B cell (primary cell): ENCODE results near the gene PIK3CD. TPM values are rescaled to one million over a fixed set of nuclear protein-coding genes. Genes with fewer than 3 reads are reported as not detected.

ENCODE experiments used
- ATAC-seq: fragments of 200-7000 bp; cut with Tn5 transposase; one replicate; pipeline ENCODE4 v1.10.0; 2021; ENCODE audit warnings: low read depth, mild to moderate bottlenecking, moderate number of reproducible peaks, moderate library complexity
- CTCF ChIA-PET: fragments of 350-600 bp; sonication (Branson Sonifier 250); formaldehyde crosslinking; loops from one replicate; lab custom pipeline; 2021; ENCODE audit warnings: antibody characterized with exemption, inconsistent platforms; lab: Charles Lee
- POLR2A ChIA-PET: fragments of 350-600 bp; sonication (Branson Sonifier 250); formaldehyde crosslinking; loops from one replicate; lab custom pipeline; 2021; ENCODE audit warnings: antibody characterized with exemption; lab: Charles Lee
- DNase-seq: peaks from one replicate; pipeline ENCODE4 v3.0.0; 2013
- H2AFZ ChIP-seq: 2 replicates; pipeline ENCODE4 v1.6.1; 2012; ENCODE audit warnings: mild to moderate bottlenecking, low read depth, low read length; ENCODE audit not compliant: insufficient read depth, poor library complexity, severe bottlenecking
- H3K27ac ChIP-seq, 2 donors: 1 replicate in 1 of 2; 2 replicates in 1 of 2; pipeline ENCODE4 v1.5.1; 2012 to 2013; ENCODE audit warnings: low read length in 2 of 2, mild to moderate bottlenecking in 2 of 2, moderate library complexity in 1 of 2
- H3K27me3 ChIP-seq, 4 experiments: fragments of 200-600 bp in 1 of 4; sonication (generic) in 1 of 4; replicated peaks in 1 of 4; 1 replicate in 2 of 4; 2 replicates in 2 of 4; pipeline versions ENCODE4 v1.6.1 to v1.7.0; 2013 to 2016; ENCODE audit warnings: low read length in 3 of 4, mild to moderate bottlenecking in 2 of 4, mixed read lengths in 1 of 4, moderate library complexity in 1 of 4; ENCODE audit not compliant: insufficient read depth in 4 of 4, control insufficient read depth in 3 of 4; ENCODE audit errors: control extremely low read depth in 1 of 4
- H3K36me3 ChIP-seq, 2 experiments: replicated peaks in 1 of 2; 1 replicate in 1 of 2; 2 replicates in 1 of 2; pipeline versions ENCODE4 v1.6.1 to v1.7.1; 2013; ENCODE audit warnings: low read length in 1 of 2; ENCODE audit not compliant: insufficient read depth in 2 of 2, control insufficient read depth in 1 of 2; ENCODE audit errors: control extremely low read depth in 1 of 2, extremely low read depth in 1 of 2
- H3K4me1 ChIP-seq, 2 donors: fragments of 200-600 bp in 1 of 2; sonication (generic) in 1 of 2; 1 replicate in 1 of 2; 2 replicates in 1 of 2; pipeline versions ENCODE4 v1.5.1 to v1.6.1; 2013 to 2017; ENCODE audit warnings: low read length in 2 of 2; ENCODE audit not compliant: control insufficient read depth in 2 of 2, insufficient read depth in 2 of 2
- H3K4me2 ChIP-seq: replicated peaks from 2 replicates; pipeline ENCODE3; 2012; ENCODE audit warnings: mild to moderate bottlenecking, low read depth, low read length; ENCODE audit not compliant: poor library complexity, severe bottlenecking
- H3K4me3 ChIP-seq, 5 experiments: fragments of 200-600 bp in 1 of 5; sonication (generic) in 1 of 5; 1 replicate in 3 of 5; 2 replicates in 2 of 5; pipeline versions ENCODE4 v1.5.1 to v1.7.0; 2011 to 2016; ENCODE audit warnings: low read length in 4 of 5, mild to moderate bottlenecking in 4 of 5, low read depth in 2 of 5, control low read depth in 1 of 5, moderate library complexity in 1 of 5; ENCODE audit not compliant: insufficient read depth in 1 of 5; ENCODE audit errors: control extremely low read depth in 1 of 5, extremely low read depth in 1 of 5
- H3K79me2 ChIP-seq: fragments of 200-600 bp; sonication (generic); one replicate; pipeline ENCODE4 v1.6.0; 2016; ENCODE audit warnings: low read length; ENCODE audit not compliant: control insufficient read depth, insufficient read depth
- H3K9ac ChIP-seq: fragments of 200-600 bp; sonication (generic); 2 replicates; pipeline ENCODE4 v1.6.1; 2017; ENCODE audit warnings: mild to moderate bottlenecking, low read length, moderate library complexity
- H3K9me3 ChIP-seq, 3 donors: one replicate each; pipeline versions ENCODE4 v1.6.1 to v1.7.1; 2013; ENCODE audit warnings: low read length in 2 of 3; ENCODE audit not compliant: control insufficient read depth in 2 of 3, insufficient read depth in 1 of 3; ENCODE audit errors: control extremely low read depth in 1 of 3
- H4K20me1 ChIP-seq: 2 replicates; pipeline ENCODE4 v1.6.0; 2012; ENCODE audit warnings: mild to moderate bottlenecking, low read length; ENCODE audit not compliant: insufficient read depth, control insufficient read depth, poor library complexity, severe bottlenecking
- H3K27ac Mint-ChIP-seq: one replicate; pipeline ENCODE4 v1.8.0; 2021; ENCODE audit warnings: mixed read lengths
- H3K27me3 Mint-ChIP-seq: one replicate; pipeline ENCODE4 v1.8.0; 2021; ENCODE audit warnings: mixed read lengths
- H3K4me1 Mint-ChIP-seq: one replicate; pipeline ENCODE4 v1.8.0; 2021; ENCODE audit warnings: mixed read lengths
- H3K4me3 Mint-ChIP-seq: one replicate; pipeline ENCODE4 v1.8.0; 2021; ENCODE audit warnings: mixed read lengths
- H3K9me3 Mint-ChIP-seq: one replicate; pipeline ENCODE4 v1.8.0; 2022; ENCODE audit warnings: mixed read lengths; ENCODE audit not compliant: insufficient read depth
- CTCF ChIP-seq: fragments of 200-600 bp; IDR thresholded peaks from one replicate; pipeline ENCODE4 v1.8.0; 2022; ENCODE audit warnings: antibody characterized with exemption, mild to moderate bottlenecking
- EZH2 ChIP-seq: IDR thresholded peaks from 2 replicates; pipeline ENCODE4 v1.6.1; 2012; ENCODE audit warnings: borderline replicate concordance, low read depth, mild to moderate bottlenecking, moderate library complexity, low read length; ENCODE audit not compliant: insufficient read depth, poor library complexity, severe bottlenecking
- WGBS: methylation state at CpG from one replicate; pipeline ENCODE4 v1.1.5; 2013; ENCODE audit warnings: missing lambda C conversion rate; ENCODE audit not compliant: insufficient coverage; 5-methylcytosine and 5-hydroxymethylcytosine counted together
- intact Hi-C: fragments of 100-400 bp; cut with micrococcal nuclease; formaldehyde crosslinking; loops from one replicate; pipeline ENCODE4 v1.10.0; 2022
- polyA plus RNA-seq: library from polyadenylated mRNA; depleted of rRNA; stranded (reverse); fragments of >200 nt; gene quantifications from 2 replicates; pipeline ENCODE4 v1.2.3, GENCODE V29; 2012
- total RNA-seq, 2 donors: library from RNA; stranded (reverse); fragments of 120-200 nt in 1 of 2; gene quantifications; 1 replicate in 1 of 2; 2 replicates in 1 of 2; pipeline versions ENCODE4 v1.2.3 to v1.2.4, GENCODE V29; 2013 to 2022

PIK3CD gene
- total and polyA plus RNA-seq, 2 donors (not counting 1 experiment from before 2014, with no cell fraction given), result 144 to 222 TPM

DNA sequence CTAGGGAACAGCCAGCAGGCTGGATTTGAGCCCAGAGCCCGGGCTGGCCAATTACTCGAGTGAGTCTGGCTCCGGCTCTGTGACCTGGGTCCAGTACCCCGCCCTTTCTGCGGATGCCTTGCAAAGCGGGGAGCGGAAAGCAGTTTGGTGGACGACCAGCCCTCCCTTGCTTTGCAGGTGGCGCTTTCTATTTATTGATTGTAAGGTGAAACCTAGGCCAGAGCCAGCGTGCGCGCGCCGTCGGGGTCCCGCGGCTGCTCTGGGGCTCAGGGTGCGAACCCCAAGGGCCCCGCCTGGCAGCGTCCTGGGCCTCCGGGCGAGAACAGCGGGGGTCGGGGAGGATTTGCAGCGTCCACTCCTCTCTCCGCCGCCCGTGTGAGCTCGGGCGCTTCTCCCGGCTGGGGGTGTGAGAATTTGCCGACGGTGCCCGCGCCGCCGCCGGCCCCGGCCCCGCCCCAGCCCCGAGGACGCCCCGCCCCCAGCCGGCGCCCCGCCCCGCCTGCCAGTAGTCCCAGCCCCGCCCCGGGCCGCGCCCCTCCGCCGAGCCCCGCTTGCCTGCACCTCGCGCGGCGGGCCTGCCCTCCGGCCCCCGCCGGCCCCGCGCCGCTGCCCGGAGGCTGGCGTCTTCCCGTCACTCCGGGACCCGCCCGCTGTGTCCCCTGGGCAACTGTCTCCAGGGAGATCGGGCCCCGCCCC, 37.6 kb downstream of the PIK3CD start:
- peak overlapping the region; percentile 85 for H3K4me3 Mint-ChIP-seq
- CTCF ChIA-PET, result interaction anchor here (1.0 to 11.4 kb wide), 3 partner anchors 34 to 74 kb away, joined by 3 to 119 read pairs (median 5); no protein-coding TSS in a partner anchor
- Histone ChIP-seq H3K27me3 (no peaks in the 10 kb centered on the region), H2AFZ (peak overlapping the region; percentile 43), H3K79me2 (peaks cover 96% of the 10 kb centered on the region), H3K4me1 (peaks cover 59 to 63% of the 10 kb centered on the region in 2 donors), H3K9ac (peak overlapping the region; percentile 73), H3K27ac (peak overlapping the region in 1 of 2 donors; percentile 47), H3K4me3 (peak overlapping the region; percentile 34 to 68 (median 59)), H4K20me1 (peaks cover 98% of the 10 kb centered on the region), H3K9me3 (no peaks in the 10 kb centered on the region), H3K4me2 (peak overlapping the region; percentile 97), H3K36me3 (peaks cover 9 to 38% of the 10 kb centered on the region in 2 experiments)
- no peaks in the 10 kb centered on the region for H3K27me3 Mint-ChIP-seq
- 3% methylated on average over 68 of the region's 72 CpGs for WGBS
- TF ChIP-seq CTCF (no peak), EZH2 (no peak)
- ATAC-seq (peak; percentile 83), DNase-seq (peak; percentile 81)
- no peaks in the 10 kb centered on the region for H3K9me3 Mint-ChIP-seq
- intact Hi-C loops, result loop anchor here (1.0 kb wide), 2 partner anchors 35 to 60 kb away; no protein-coding TSS in a partner anchor
- H3K27ac Mint-ChIP-seq, result peak overlapping the region; percentile 50
- POLR2A ChIA-PET, result interaction anchor here (0.7 to 4.6 kb wide), 4 partner anchors 30 to 63 kb away, joined by 3 to 51 read pairs (median 9); no protein-coding TSS in a partner anchor
- peaks cover 64% of the 10 kb centered on the region for H3K4me1 Mint-ChIP-seq
